HS-5 (cell line): Measurements from ENCODE around the gene FGR.

Experiments
- DNase-seq: peaks from one replicate; pipeline ENCODE4 v3.0.0-alpha.2; 2012; ENCODE audit warnings: low read depth

FGR gene

GRCh38 chr1:27566462-27567145, 68.4 kb downstream of the FGR start:
- DNase-seq: no peak

DNA sequence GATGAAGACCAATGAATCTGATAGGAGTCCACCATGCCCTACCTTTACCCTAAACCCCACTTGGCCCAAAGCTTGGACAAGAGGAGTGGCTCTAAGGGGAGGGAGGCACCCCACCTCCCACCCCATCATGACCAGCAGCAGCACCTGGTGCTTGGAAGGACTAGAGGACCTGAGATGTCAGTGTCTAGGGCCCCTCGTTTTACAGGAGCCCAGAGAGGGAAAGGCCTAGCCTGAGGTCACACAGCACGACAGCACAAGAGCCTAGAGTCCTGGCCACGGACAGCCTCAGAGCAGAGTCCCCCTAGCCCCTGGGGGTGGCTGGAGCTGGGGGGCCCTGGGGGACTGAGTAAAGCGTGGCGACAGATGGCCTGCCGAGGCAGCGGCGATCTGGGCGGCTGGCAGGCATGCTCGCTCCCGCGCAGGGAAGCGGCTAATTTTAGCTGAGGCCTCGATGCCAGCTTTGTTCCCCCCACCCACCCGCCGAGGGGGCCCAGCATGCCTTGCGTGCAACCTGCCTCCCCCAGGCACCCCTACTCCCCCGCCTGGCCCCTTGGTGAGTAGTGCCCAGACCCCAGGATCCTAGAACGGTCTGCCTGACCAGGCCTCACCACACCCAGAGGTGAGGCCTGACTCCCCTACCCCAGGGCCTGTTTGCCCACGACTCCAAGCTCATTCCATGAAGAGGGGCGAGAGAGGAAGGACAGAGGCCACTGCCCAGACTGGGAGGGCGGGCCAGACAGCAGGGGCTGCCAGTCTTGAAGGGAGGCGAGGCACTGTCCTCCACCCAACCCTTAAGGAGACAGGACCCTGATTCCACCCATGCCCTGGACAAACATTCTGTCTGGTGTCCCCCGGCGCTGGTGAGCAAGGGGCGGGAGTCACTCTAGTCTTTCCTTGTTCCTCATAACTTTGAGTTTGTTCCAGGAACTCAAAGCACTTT, 70.0 kb downstream of the FGR start:
- DNase-seq: no peak

GRCh38 chr1:27563591-27564471, 71.2 kb downstream of the FGR start:
- no peak for DNase-seq

- DNase-seq: no peak
Observed at GRCh38 chr1:27563341-27563590, 71.7 kb downstream of the FGR start.

DNA sequence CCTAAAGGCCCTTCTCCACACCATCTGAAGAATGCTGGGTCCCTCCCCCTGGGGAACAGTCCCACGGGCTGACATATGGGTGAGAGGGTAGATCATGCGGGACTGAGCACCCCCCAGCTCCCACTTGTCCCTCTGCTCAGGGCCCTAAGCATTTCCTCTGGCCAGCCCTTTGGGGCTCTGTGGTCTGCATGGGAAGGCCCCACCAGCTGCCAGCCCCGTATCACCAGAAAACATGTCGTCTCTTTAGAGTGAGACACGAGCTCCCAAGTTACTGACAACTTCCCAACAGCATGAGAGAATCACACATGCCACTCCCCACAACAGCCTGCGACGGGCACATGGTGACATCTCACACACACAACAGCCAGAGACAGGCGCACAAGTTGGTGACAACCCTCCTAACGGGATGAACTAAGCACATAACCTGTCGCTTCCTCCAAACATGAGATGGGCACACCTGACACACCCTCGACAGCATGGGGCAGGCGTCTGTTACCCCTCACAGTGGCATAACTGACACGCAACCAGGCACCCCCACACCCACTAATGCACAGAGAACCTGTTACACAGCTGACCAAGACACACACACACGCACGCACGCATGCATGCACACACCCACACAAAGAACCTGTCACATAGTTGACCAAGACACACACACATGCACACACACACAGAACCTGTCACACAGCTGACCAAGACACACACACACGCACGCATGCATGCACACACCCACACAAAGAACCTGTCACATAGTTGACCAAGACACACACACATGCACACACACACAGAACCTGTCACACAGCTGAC, 72.2 kb downstream of the FGR start:
- no peak for DNase-seq
